ENCODE measurements around the gene PRSS38. TPM values are rescaled to one million over a fixed set of nuclear protein-coding genes. Genes with fewer than 3 reads are reported as not detected.

The PRSS38 gene
- polyA plus RNA-seq, 1 donor (not counting 4 experiments of a cell fraction or from before 2014, with no cell fraction given), result not detected

GRCh38 chr1:227799756-227800155 lies 15.7 kb upstream of the PRSS38 start:
- FAIRE-seq, result no peak
- no peak overlapping the region for H3K4me3 ChIP-seq (ENCODE audit: control insufficient read depth in 2 of 3, extremely low read depth in 1 of 3, insufficient read depth in 2 of 3, low read depth in 1 of 3, low read length in 3 of 3)
- dilution Hi-C loops (cut with MboI; ENCODE audit: extremely low pct_ligation_motif_present, low sequenced_read_pairs), result loop anchor here (10.0 kb wide), 1 partner anchor 125 kb away; no protein-coding TSS in a partner anchor

GRCh38 chr1:227803933-227804332 lies 11.5 kb upstream of the PRSS38 start:
- no peaks in the 10 kb centered on the region for H3K36me3 ChIP-seq (ENCODE audit: control insufficient read depth in 2 of 2, extremely low read depth in 1 of 2, insufficient read depth in 2 of 2, low read length in 2 of 2)
- peaks cover 11% of the 10 kb centered on the region for H3K4me1 ChIP-seq (ENCODE audit: control insufficient read depth, extremely low read depth, insufficient read depth, low read length)
- no peak overlapping the region for H3K9ac ChIP-seq (ENCODE audit: control insufficient read depth, extremely low read depth, insufficient read depth, low read length)
- DNase-seq (ENCODE audit: low read depth, low spot score), result no peak
- no peaks in the 10 kb centered on the region for H3K27me3 ChIP-seq (ENCODE audit: control insufficient read depth, extremely low read depth, insufficient read depth, low read length)
- no peak overlapping the region for H3K27ac ChIP-seq (ENCODE audit: control insufficient read depth, insufficient read depth, low read length)
- no peak overlapping the region for H3K4me2 ChIP-seq (ENCODE audit: control insufficient read depth, extremely low read depth, insufficient read depth, low read depth, low read length)
- H2AFZ ChIP-seq (ENCODE audit: control insufficient read depth, low read length), result no peak overlapping the region
- H4K20me1 ChIP-seq (ENCODE audit: control insufficient read depth, extremely low read depth, insufficient read depth, low read length), result no peaks in the 10 kb centered on the region
- TF ChIP-seq CTCF (optimal IDR thresholded peaks at IDR 0.05 in 1 of 3, IDR thresholded peaks at IDR 0.05 in 1 of 3, conservative IDR thresholded peaks at IDR 0.05 in 1 of 3; ENCODE audit: extremely low read depth in 1 of 3, insufficient read depth in 2 of 3, low read length in 3 of 3), result no peak
- TF ChIP-seq EZH2 (IDR thresholded peaks at IDR 0.05; ENCODE audit: low read length), result no peak
- H3K79me2 ChIP-seq (ENCODE audit: control insufficient read depth, insufficient read depth, low read length), result no peaks in the 10 kb centered on the region
- no peak for FAIRE-seq
- H3K9me1 ChIP-seq (ENCODE audit: control insufficient read depth, extremely low read depth, insufficient read depth, low read length), result no peaks in the 10 kb centered on the region
- H3K9me3 ChIP-seq (ENCODE audit: control insufficient read depth, low read depth, low read length), result no peaks in the 10 kb centered on the region
- dilution Hi-C loops (cut with MboI; ENCODE audit: extremely low pct_ligation_motif_present, low sequenced_read_pairs), result no loop called here
- H3K4me3 ChIP-seq (ENCODE audit: control insufficient read depth in 2 of 3, extremely low read depth in 1 of 3, insufficient read depth in 2 of 3, low read depth in 1 of 3, low read length in 3 of 3), result no peak overlapping the region

More at GRCh38 chr1:227799756-227800155, 15.7 kb upstream of the PRSS38 start:
- TF ChIP-seq CTCF (optimal IDR thresholded peaks at IDR 0.05 in 1 of 3, IDR thresholded peaks at IDR 0.05 in 1 of 3, conservative IDR thresholded peaks at IDR 0.05 in 1 of 3; ENCODE audit: extremely low read depth in 1 of 3, insufficient read depth in 2 of 3, low read length in 3 of 3) (no peak), EZH2 (IDR thresholded peaks at IDR 0.05; ENCODE audit: low read length) (no peak)
- H3K79me2 ChIP-seq (ENCODE audit: control insufficient read depth, insufficient read depth, low read length), result no peaks in the 10 kb centered on the region
- no peaks in the 10 kb centered on the region for H3K9me3 ChIP-seq (ENCODE audit: control insufficient read depth, low read depth, low read length)
- H3K4me1 ChIP-seq (ENCODE audit: control insufficient read depth, extremely low read depth, insufficient read depth, low read length), result no peaks in the 10 kb centered on the region
- no peaks in the 10 kb centered on the region for H3K36me3 ChIP-seq (ENCODE audit: control insufficient read depth in 2 of 2, extremely low read depth in 1 of 2, insufficient read depth in 2 of 2, low read length in 2 of 2)
- no peak overlapping the region for H3K4me2 ChIP-seq (ENCODE audit: control insufficient read depth, extremely low read depth, insufficient read depth, low read depth, low read length)
- H3K9me1 ChIP-seq (ENCODE audit: control insufficient read depth, extremely low read depth, insufficient read depth, low read length), result no peaks in the 10 kb centered on the region
- no peak overlapping the region for H3K9ac ChIP-seq (ENCODE audit: control insufficient read depth, extremely low read depth, insufficient read depth, low read length)
- H4K20me1 ChIP-seq (ENCODE audit: control insufficient read depth, extremely low read depth, insufficient read depth, low read length), result no peaks in the 10 kb centered on the region
- H3K27me3 ChIP-seq (ENCODE audit: control insufficient read depth, extremely low read depth, insufficient read depth, low read length), result peaks cover 12% of the 10 kb centered on the region
- no peak overlapping the region for H2AFZ ChIP-seq (ENCODE audit: control insufficient read depth, low read length)
- H3K27ac ChIP-seq (ENCODE audit: control insufficient read depth, insufficient read depth, low read length), result no peak overlapping the region
- DNase-seq (ENCODE audit: low read depth, low spot score), result no peak
